ENCODE measurements around the gene BAIAP2. TPM values are rescaled to one million over a fixed set of nuclear protein-coding genes. Genes with fewer than 3 reads are reported as not detected.

Gene BAIAP2
- total and polyA plus RNA-seq, 2 of the 13 experiments (the other 11 are each of a cell fraction or from before 2014, with no cell fraction given) = 22.5 to 24.0 TPM

DNA sequence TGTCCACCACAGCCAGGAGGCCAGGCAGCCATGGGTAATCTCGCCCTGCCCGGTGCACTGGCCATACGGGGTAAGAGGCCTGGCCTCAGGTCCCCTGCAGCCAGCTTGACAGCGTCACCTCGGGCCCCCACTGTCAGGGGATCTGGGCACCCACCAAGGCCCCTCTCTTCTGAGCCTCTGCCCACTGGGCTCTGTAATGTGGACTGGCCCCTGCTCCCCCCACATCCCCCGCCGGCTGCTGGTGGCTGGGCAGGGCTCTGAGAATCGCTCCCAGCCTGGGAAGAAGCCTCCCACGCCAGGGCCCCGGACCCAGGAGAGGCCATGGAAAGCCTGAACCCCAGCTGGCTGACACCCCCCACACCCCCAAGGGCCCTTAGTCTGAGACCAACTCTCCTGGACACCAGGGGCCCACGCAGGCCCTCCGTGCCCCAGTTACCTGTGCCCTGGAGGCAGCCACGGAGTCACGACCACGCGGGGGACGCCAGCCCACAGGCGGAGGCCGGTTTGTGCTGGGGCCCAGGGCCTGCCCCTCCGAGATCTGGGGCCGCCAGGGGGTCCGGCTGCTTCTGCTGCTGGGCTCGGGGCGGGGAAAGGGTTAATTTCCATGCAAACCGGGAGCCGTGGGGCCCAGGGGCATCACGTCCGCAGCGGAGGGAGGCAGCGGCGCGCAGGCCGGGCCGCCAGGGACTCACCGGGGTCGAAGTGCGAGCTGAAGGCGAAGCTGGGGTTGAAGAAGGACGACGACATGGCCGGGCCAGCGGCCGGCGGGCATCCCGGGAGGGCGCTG lies 130.5 kb downstream of the BAIAP2 start, which contains the start of gene PVALEF (continued):
- TF ChIP-seq FOXO1 (CRISPR knock-in tag; IDR thresholded peaks at IDR 0.05) (peak; percentile 60; the same call in 1 of the 2 replicates), NFYC (CRISPR knock-in tag; IDR thresholded peaks at IDR 0.05) (no peak), ATF7 (IDR thresholded peaks at IDR 0.05) (no peak), ATF7 (CRISPR knock-in tag; IDR thresholded peaks at IDR 0.05) (no peak; the same call in 1 of the 2 replicates), RFX3 (CRISPR knock-in tag; IDR thresholded peaks at IDR 0.05) (no peak), TFDP2 (CRISPR knock-in tag; IDR thresholded peaks at IDR 0.05) (peak; percentile 64), PHF20 (CRISPR knock-in tag; IDR thresholded peaks at IDR 0.05) (peak; percentile 56), MYPOP (CRISPR knock-in tag; IDR thresholded peaks at IDR 0.05) (0 out of 2 replicates have a peak, but pooled peaks have one; percentile 55), ZNF773 (CRISPR knock-in tag; IDR thresholded peaks at IDR 0.05; ENCODE audit: borderline replicate concordance) (0 out of 2 replicates have a peak, but pooled peaks have one; percentile 1), PCBP1 (IDR thresholded peaks at IDR 0.05; ENCODE audit: borderline replicate concordance, low read depth, low read length) (peak; percentile 90), AHR (CRISPR knock-in tag; IDR thresholded peaks at IDR 0.05) (no peak; the same call in 1 of the 2 replicates), ZNF280B (CRISPR knock-in tag; IDR thresholded peaks at IDR 0.05; ENCODE audit: borderline replicate concordance) (peak; percentile 86), FOSL2 (CRISPR knock-in tag; IDR thresholded peaks at IDR 0.05) (peak; percentile 26; the same call in 1 of the 2 replicates), NFKBIZ (CRISPR knock-in tag; IDR thresholded peaks at IDR 0.05) (peak; percentile 78; the same call in 1 of the 2 replicates), PCBP2 (optimal IDR thresholded peaks at IDR 0.05; ENCODE audit: low read depth, low read length, poor library complexity, severe bottlenecking) (no peak), PHF8 (CRISPR knock-in tag; IDR thresholded peaks at IDR 0.05) (peak; percentile 91), MED13 (CRISPR knock-in tag; IDR thresholded peaks at IDR 0.05) (peak; percentile 51; the same call in 1 of the 2 replicates), CREBL2 (CRISPR knock-in tag; IDR thresholded peaks at IDR 0.05; ENCODE audit: borderline replicate concordance) (peak; percentile 82; the same call in 1 of the 2 replicates)
- TF ChIP-seq, protein P1, sequence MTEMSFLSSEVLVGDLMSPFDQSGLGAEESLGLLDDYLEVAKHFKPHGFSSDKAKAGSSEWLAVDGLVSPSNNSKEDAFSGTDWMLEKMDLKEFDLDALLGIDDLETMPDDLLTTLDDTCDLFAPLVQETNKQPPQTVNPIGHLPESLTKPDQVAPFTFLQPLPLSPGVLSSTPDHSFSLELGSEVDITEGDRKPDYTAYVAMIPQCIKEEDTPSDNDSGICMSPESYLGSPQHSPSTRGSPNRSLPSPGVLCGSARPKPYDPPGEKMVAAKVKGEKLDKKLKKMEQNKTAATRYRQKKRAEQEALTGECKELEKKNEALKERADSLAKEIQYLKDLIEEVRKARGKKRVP (CRISPR knock-in tag; IDR thresholded peaks at IDR 0.05) = no peak
- TF ChIP-seq, protein P2, sequence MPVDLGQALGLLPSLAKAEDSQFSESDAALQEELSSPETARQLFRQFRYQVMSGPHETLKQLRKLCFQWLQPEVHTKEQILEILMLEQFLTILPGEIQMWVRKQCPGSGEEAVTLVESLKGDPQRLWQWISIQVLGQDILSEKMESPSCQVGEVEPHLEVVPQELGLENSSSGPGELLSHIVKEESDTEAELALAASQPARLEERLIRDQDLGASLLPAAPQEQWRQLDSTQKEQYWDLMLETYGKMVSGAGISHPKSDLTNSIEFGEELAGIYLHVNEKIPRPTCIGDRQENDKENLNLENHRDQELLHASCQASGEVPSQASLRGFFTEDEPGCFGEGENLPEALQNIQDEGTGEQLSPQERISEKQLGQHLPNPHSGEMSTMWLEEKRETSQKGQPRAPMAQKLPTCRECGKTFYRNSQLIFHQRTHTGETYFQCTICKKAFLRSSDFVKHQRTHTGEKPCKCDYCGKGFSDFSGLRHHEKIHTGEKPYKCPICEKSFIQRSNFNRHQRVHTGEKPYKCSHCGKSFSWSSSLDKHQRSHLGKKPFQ (CRISPR knock-in tag; IDR thresholded peaks at IDR 0.05; ENCODE audit: insufficient replicate concordance) = peak; percentile 74
